Calu3 (cell line): ENCODE results near the gene DCST2. TPM values are rescaled to one million over a fixed set of nuclear protein-coding genes. Genes with fewer than 3 reads are reported as not detected.

Experiments used
- BruUV-seq: library from RNA; stranded (reverse); fragments of 400-500 nt; replicated peaks from 2 replicates; lab custom pipeline; 2021; lab: Mats Ljungman, UMichigan
- CTCF ChIA-PET: fragments of 300-600 bp; sonication (Branson Sonifier 250); formaldehyde crosslinking; loops from one replicate; lab custom pipeline; 2022; ENCODE audit warnings: antibody characterized with exemption; lab: Charles Lee
- DNase-seq: peaks from one replicate; pipeline ENCODE4 v3.0.0; 2022
- H3K27ac Mint-ChIP-seq: one replicate; pipeline ENCODE4 v1.8.0; 2022; ENCODE audit warnings: mixed read lengths; ENCODE audit not compliant: unreplicated experiment
- H3K27me3 Mint-ChIP-seq: one replicate; pipeline ENCODE4 v1.8.0; 2022; ENCODE audit warnings: mixed read lengths; ENCODE audit not compliant: unreplicated experiment
- H3K36me3 Mint-ChIP-seq: one replicate; pipeline ENCODE4 v1.8.0; 2022; ENCODE audit warnings: mild to moderate bottlenecking, moderate library complexity, mixed read lengths; ENCODE audit not compliant: insufficient read depth, unreplicated experiment
- H3K4me1 Mint-ChIP-seq: one replicate; pipeline ENCODE4 v1.8.0; 2022; ENCODE audit warnings: mild to moderate bottlenecking, low read depth, mixed read lengths; ENCODE audit not compliant: unreplicated experiment
- H3K4me3 Mint-ChIP-seq: one replicate; pipeline ENCODE4 v1.8.0; 2022; ENCODE audit warnings: mild to moderate bottlenecking, low read depth, moderate library complexity, mixed read lengths; ENCODE audit not compliant: unreplicated experiment
- H3K9me3 Mint-ChIP-seq: one replicate; pipeline ENCODE4 v1.8.0; 2022; ENCODE audit warnings: low read depth, mixed read lengths; ENCODE audit not compliant: unreplicated experiment
- CTCF ChIP-seq: fragments of 200-600 bp; IDR thresholded peaks from one replicate; pipeline ENCODE4 v1.8.0; 2022; ENCODE audit warnings: antibody characterized with exemption; ENCODE audit not compliant: unreplicated experiment
- intact Hi-C: fragments of 100-400 bp; cut with micrococcal nuclease; formaldehyde crosslinking; loops from one replicate; pipeline ENCODE4 v1.10.0; 2022; ENCODE audit not compliant: unreplicated experiment
- microRNA-seq: library from miRNA; unstranded; fragments of <30 nt; microRNA quantifications from one replicate; pipeline ENCODE4 v1.2.0, GENCODE V29; 2022
- total RNA-seq: library from RNA; stranded (reverse); gene quantifications from 2 replicates; pipeline ENCODE4 v1.2.3, GENCODE V29; 2022

The DCST2 gene
- total RNA-seq, 1 experiment from 2014 or later: 1.4 TPM

DNA sequence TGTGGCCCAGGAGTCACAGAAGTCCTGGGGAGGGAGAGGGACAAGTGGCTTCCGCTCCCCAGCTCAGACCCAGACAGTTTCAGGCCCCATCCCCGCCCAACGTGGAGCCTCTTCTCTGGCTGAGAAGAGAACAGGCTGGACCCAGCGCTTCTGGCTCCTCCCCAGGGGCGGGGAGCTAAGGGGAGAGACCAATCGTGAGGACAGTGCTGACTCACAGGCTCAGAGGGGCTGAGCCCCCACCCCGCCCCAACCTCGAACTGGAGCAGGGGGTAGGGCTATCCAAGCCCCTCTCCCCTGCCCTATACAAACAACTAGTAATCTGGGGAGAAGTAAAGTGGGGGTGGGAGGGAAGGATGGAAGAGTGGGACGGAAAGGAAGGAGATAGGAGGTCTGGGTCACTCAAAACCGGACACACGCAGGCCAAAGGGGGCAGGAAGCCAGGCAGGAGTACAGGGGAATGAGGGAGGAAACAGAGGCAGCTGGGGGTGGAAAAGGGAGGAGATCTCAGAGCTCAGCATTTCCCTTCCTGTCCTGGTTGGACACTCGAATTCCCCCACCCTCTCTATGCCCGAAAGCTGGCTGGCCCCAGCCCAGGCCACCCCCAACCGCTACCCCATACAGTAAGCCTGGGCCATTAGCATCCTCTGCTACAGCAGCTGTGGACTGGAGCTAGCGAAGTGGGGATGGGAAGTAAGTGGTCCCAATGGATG lies 62.8 kb downstream of the DCST2 start, which contains the start of gene SHC1:
Gene SHC1 (minus strand): TSS at position 117 of the 710 bp plus-strand sequence. CDS start 221 bp downstream, outside the sequence.
- peak within 1 kb of the TSS; percentile 53 for H3K4me3 Mint-ChIP-seq

GRCh38 chr1:154969860-154970452 lies 63.6 kb downstream of the DCST2 start:
- Mint-ChIP-seq H3K36me3 (peaks cover 36% of the 10 kb centered on the region), H3K27me3 (no peaks in the 10 kb centered on the region), H3K9me3 (no peaks in the 10 kb centered on the region), H3K4me3 (no peak overlapping the region), H3K27ac (no peak overlapping the region), H3K4me1 (peaks cover 36% of the 10 kb centered on the region)
- CTCF ChIA-PET: interaction anchor here (0.8 to 1.1 kb wide), 2 partner anchors 9 to 49 kb away, joined by 3 to 4 read pairs; partner anchors contain the start of gene PYGO2
- no TSS peak for BruUV-seq
- intact Hi-C loops: loop anchor here (5.0 kb wide), 1 partner anchor 92 kb away; the partner anchor contains the start of gene EFNA4
- DNase-seq: no peak
- TF ChIP-seq CTCF: no peak

More for the DNA sequence above, 62.8 kb downstream of the DCST2 start, which contains the start of gene SHC1:
- Mint-ChIP-seq H3K27me3 (no peaks in the 10 kb centered on the region), H3K36me3 (peaks cover 28% of the 10 kb centered on the region), H3K9me3 (no peaks in the 10 kb centered on the region), H3K27ac (peak within 1 kb of the TSS; percentile 69), H3K4me1 (peaks cover 36% of the 10 kb centered on the region)
- peak; percentile 47 for DNase-seq
- CTCF ChIA-PET: interaction anchor here (0.8 to 1.1 kb wide), 2 partner anchors 9 to 48 kb away, joined by 3 to 4 read pairs; partner anchors contain the start of gene PYGO2
- intact Hi-C loops: loop anchor here (5.0 kb wide), 1 partner anchor 92 kb away; the partner anchor contains the start of gene EFNA4
- BruUV-seq: no TSS peak
- TF ChIP-seq CTCF: no peak

DNA sequence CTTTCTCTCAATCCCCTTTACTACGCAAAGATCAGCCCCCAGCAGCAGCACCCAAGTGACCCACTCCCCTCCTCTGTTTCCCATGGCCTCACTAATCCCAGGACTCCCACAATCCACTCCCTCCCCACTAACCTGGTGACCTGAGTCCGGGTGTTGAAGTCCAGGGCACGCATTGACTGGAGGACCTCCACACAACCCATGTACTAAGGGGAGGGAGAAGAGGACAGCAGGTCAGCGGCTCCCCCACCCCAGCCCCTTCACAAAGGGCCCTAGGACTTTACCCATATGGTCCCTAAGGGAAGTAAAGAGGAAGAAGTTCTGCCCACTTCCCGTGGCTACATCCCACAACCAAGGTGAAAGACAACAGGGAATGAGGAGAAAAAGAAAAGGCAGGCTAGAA lies 64.3 kb downstream of the DCST2 start:
- Mint-ChIP-seq H3K36me3 (peaks cover 37% of the 10 kb centered on the region), H3K4me3 (no peak overlapping the region), H3K27ac (no peak overlapping the region), H3K4me1 (peaks cover 36% of the 10 kb centered on the region), H3K9me3 (no peaks in the 10 kb centered on the region), H3K27me3 (no peaks in the 10 kb centered on the region)
- TF ChIP-seq CTCF: no peak
- no peak for DNase-seq
- BruUV-seq: no TSS peak
- CTCF ChIA-PET: no interaction called here
- intact Hi-C loops: no loop called here

GRCh38 chr1:154968731-154969130 lies 64.8 kb downstream of the DCST2 start:
- CTCF ChIA-PET: no interaction called here
- Mint-ChIP-seq H3K27me3 (no peaks in the 10 kb centered on the region), H3K27ac (no peak overlapping the region), H3K9me3 (no peaks in the 10 kb centered on the region), H3K4me3 (no peak overlapping the region), H3K36me3 (peaks cover 41% of the 10 kb centered on the region), H3K4me1 (peaks cover 40% of the 10 kb centered on the region)
- intact Hi-C loops: no loop called here
- DNase-seq: no peak
- TF ChIP-seq CTCF: no peak
- BruUV-seq: no TSS peak

Small RNA genes lying within 50 kb of the gene (microRNA-seq; reads per million reads assigned to microRNA genes)
- gene MIR4258: not detected

Other genes starting within 250 kb of the DCST2 start
- gene KCNN3, start 163.5 kb downstream of the DCST2 start, total RNA-seq: 0.27 TPM in 1 of 2 replicates, not detected in the other
- 43.0 and 47.3 TPM in 2 replicates for gene PMVK, start 97.1 kb downstream of the DCST2 start, total RNA-seq
- gene PBXIP1, start 77.7 kb downstream of the DCST2 start, total RNA-seq: 48.1 and 49.6 TPM in 2 replicates
- gene PYGO2, start 72.0 kb downstream of the DCST2 start, total RNA-seq: 43.6 and 45.6 TPM in 2 replicates
- 73.5 and 77.5 TPM in 2 replicates for gene SHC1, start 63.0 kb downstream of the DCST2 start, total RNA-seq
- gene CKS1B, start 59.1 kb downstream of the DCST2 start, total RNA-seq: 182 and 230 TPM in 2 replicates
- gene FLAD1, start 50.4 kb downstream of the DCST2 start, total RNA-seq: 74.3 and 75.1 TPM in 2 replicates
- gene LENEP, start 40.2 kb downstream of the DCST2 start, total RNA-seq: 1.1 and 1.5 TPM in 2 replicates
- 64.7 and 64.9 TPM in 2 replicates for gene ZBTB7B, start 31.0 kb downstream of the DCST2 start, total RNA-seq
- 0.17 TPM in 1 of 2 replicates, not detected in the other for gene DCST1, start within 50 bp of the DCST2 start, total RNA-seq
- gene ADAM15, start 17.5 kb upstream of the DCST2 start, total RNA-seq: 99.1 and 103 TPM in 2 replicates
- gene EFNA4, start 30.0 kb upstream of the DCST2 start, total RNA-seq: 12.6 and 13.9 TPM in 2 replicates
- gene EFNA3, start 45.1 kb upstream of the DCST2 start, total RNA-seq: 1.7 and 3.4 TPM in 2 replicates
- gene EFNA1, start 94.1 kb upstream of the DCST2 start, total RNA-seq: 33.7 and 41.7 TPM in 2 replicates
- gene SLC50A1, start 102.1 kb upstream of the DCST2 start, total RNA-seq: 68.5 and 72.0 TPM in 2 replicates
- 38.7 and 41.1 TPM in 2 replicates for gene DPM3, start 106.8 kb upstream of the DCST2 start, total RNA-seq
- 236 TPM in 2 replicates for gene KRTCAP2, start 139.5 kb upstream of the DCST2 start, total RNA-seq
- 1.1 and 1.8 TPM in 2 replicates for gene TRIM46, start 140.1 kb upstream of the DCST2 start, total RNA-seq
- gene THBS3, start 174.1 kb upstream of the DCST2 start, total RNA-seq: 36.8 and 41.9 TPM in 2 replicates
- 58.9 and 60.0 TPM in 2 replicates for gene MTX1, start 174.9 kb upstream of the DCST2 start, total RNA-seq
- gene ENTREP3, start 221.7 kb upstream of the DCST2 start, total RNA-seq: 25.2 and 25.9 TPM in 2 replicates
- gene SCAMP3, start 228.6 kb upstream of the DCST2 start, total RNA-seq: 85.1 and 104 TPM in 2 replicates
- 78.5 and 79.4 TPM in 2 replicates for gene CLK2, start 239.7 kb upstream of the DCST2 start, total RNA-seq
- gene HCN3, start 243.7 kb upstream of the DCST2 start, total RNA-seq: 11.8 and 19.6 TPM in 2 replicates